K562 (cell line): ENCODE data around the gene MTA2. TPM values are rescaled to one million over a fixed set of nuclear protein-coding genes. Genes with fewer than 3 reads are reported as not detected.
A peak's percentile ranks its signal among the peaks of the same experiment; 100 is the strongest.

Source experiments
- ARHGAP35 ChIP-seq: fragments of 450-650 bp; IDR thresholded peaks from 2 replicates; pipeline ENCODE4 v1.6.1; 2018; ENCODE audit not compliant: partially characterized antibody
- ARID1B ChIP-seq: fragments of 450-650 bp; IDR thresholded peaks from 2 replicates; pipeline ENCODE4 v1.6.1; 2016; ENCODE audit warnings: antibody characterized with exemption, mild to moderate bottlenecking, inconsistent platforms
- BCOR ChIP-seq: fragments of 450-650 bp; IDR thresholded peaks from 2 replicates; pipeline ENCODE4 v1.6.1; 2016
- CEBPG ChIP-seq, 3 experiments: fragments of 200-800 bp in 1 of 3; sonication (Bioruptor generic) in 1 of 3; sonication (generic) in 1 of 3; formaldehyde crosslinking in 1 of 3; IDR thresholded peaks in 2 of 3; conservative IDR thresholded peaks in 1 of 3; 2 replicates each; pipeline versions ENCODE4 v1.6.1 to v1.8.0; 2016 to 2022; ENCODE audit warnings: missing compliant biosample characterization in 2 of 3, missing genetic modification characterization in 2 of 3, mild to moderate bottlenecking in 1 of 3, missing genetic modification reagents in 1 of 3
- CUX1 ChIP-seq: fragments of 200-800 bp; sonication (Bioruptor generic); IDR thresholded peaks from 2 replicates; pipeline ENCODE4 v1.6.1; 2016; ENCODE audit warnings: missing genetic modification characterization, missing compliant biosample characterization
- FUS ChIP-seq: fragments of 200-400 bp; formaldehyde crosslinking; optimal IDR thresholded peaks from 2 replicates; pipeline ENCODE3; 2017; ENCODE audit warnings: low read depth, low read length
- HBP1 ChIP-seq: fragments of 450-650 bp; formaldehyde crosslinking; IDR thresholded peaks from 2 replicates; pipeline ENCODE4 v1.4.0; 2022; ENCODE audit warnings: missing genetic modification characterization
- MAX ChIP-seq: sonication (generic); formaldehyde crosslinking; IDR thresholded peaks from 2 replicates; pipeline ENCODE4 v1.9.0; 2022; ENCODE audit warnings: mild to moderate bottlenecking, missing genetic modification reagents
- MAZ ChIP-seq, 2 experiments: fragments of 450-650 bp in 1 of 2; sonication (generic) in 1 of 2; formaldehyde crosslinking; IDR thresholded peaks in 1 of 2; conservative IDR thresholded peaks in 1 of 2; 2 replicates each; pipeline versions ENCODE4 v1.4.0 to v1.5.0; 2020; ENCODE audit warnings: mild to moderate bottlenecking in 1 of 2, missing genetic modification reagents in 1 of 2
- REST ChIP-seq, 2 experiments: fragments of 450-650 bp; formaldehyde crosslinking in 1 of 2; IDR thresholded peaks; 2 replicates each; pipeline versions ENCODE4 v1.4.0 to v1.6.1; 2014 to 2020; ENCODE audit warnings: mild to moderate bottlenecking in 2 of 2, borderline replicate concordance in 1 of 2, low read depth in 1 of 2
- ZC3H11A ChIP-seq: IDR thresholded peaks from 2 replicates; pipeline ENCODE4 v1.6.1; 2012; ENCODE audit warnings: low read depth, low read length, improper control_type of control experiment
- ZFPM2 ChIP-seq: fragments of 250-450 bp; sonication (Bioruptor Pico); IDR thresholded peaks from 2 replicates; pipeline ENCODE4 v1.5.1; 2022; ENCODE audit warnings: mild to moderate bottlenecking
- polyA plus RNA-seq, 8 experiments: library from polyadenylated mRNA; depleted of rRNA in 4 of 8; stranded (reverse) in 5 of 8; unstranded in 3 of 8; fragments of >200 nt; fragmentation: Nextera tagmentation in 2 of 8; fragmentation: Illumina TruSeq in 1 of 8; extraction: Ambion mirVana in 2 of 8; extraction: Trizol in 1 of 8; gene quantifications; 2 replicates each; pipeline versions ENCODE4 v1.2.1 to v1.2.3, GENCODE V29; 2011 to 2014; ENCODE audit warnings: inconsistent platforms in 1 of 8, missing spikeins in 1 of 8
- total RNA-seq, 7 experiments: library from RNA; depleted of rRNA in 6 of 7; stranded (reverse); fragments of >200 nt in 6 of 7; fragmentation: Illumina TruSeq in 2 of 7; extraction: Trizol in 2 of 7; gene quantifications; 2 replicates each; pipeline versions ENCODE4 v1.2.1 to v1.2.3, GENCODE V29; 2011 to 2021; ENCODE audit warnings: low replicate concordance in 1 of 7

Gene MTA2
- total and polyA plus RNA-seq, 9 of the 15 experiments (the other 6 are each of a cell fraction or from before 2014, with no cell fraction given), result 6.2 to 220 (median 172) TPM

- peak; percentile 93 for TF ChIP-seq REST (IDR thresholded peaks at IDR 0.05; ENCODE audit: borderline replicate concordance)
- TF ChIP-seq REST (CRISPR knock-in tag; IDR thresholded peaks at IDR 0.05; ENCODE audit: low read depth), result no peak
- TF ChIP-seq CEBPG (CRISPR knock-in tag; IDR thresholded peaks at IDR 0.05), result peak; percentile 54; the same call in 1 of the 2 replicates
- TF ChIP-seq CEBPG (tag; conservative IDR thresholded peaks at IDR 0.05 in 1 of 2, IDR thresholded peaks at IDR 0.05 in 1 of 2), result no peak
- TF ChIP-seq ZFPM2, result no peak
- TF ChIP-seq MAX (CRISPR knock-in tag), result 0 out of 2 replicates have a peak, but pooled peaks have one; percentile 53
- no peak for TF ChIP-seq BCOR
- TF ChIP-seq ZC3H11A, result no peak
- no peak for TF ChIP-seq HBP1 (CRISPR knock-in tag)
- peak; percentile 64 for TF ChIP-seq ARID1B
- no peak for TF ChIP-seq FUS
- no peak for TF ChIP-seq ARHGAP35
- no peak for TF ChIP-seq CUX1
- TF ChIP-seq MAZ (CRISPR knock-in tag; conservative IDR thresholded peaks at IDR 0.05 in 1 of 2, IDR thresholded peaks at IDR 0.05 in 1 of 2), result peak; percentile 56 to 89
Measured at GRCh38 chr11:62560566-62561103, 41.0 kb downstream of the MTA2 start (continued).
